C4-2B (cell line): ENCODE results near the gene PCDH15.
A peak's percentile ranks its signal among the peaks of the same experiment; 100 is the strongest.

Experiments used
- ZFX ChIP-seq: fragments of 450-650 bp; IDR thresholded peaks from 2 replicates; pipeline ENCODE4 v1.6.1; 2017
- TF ChIP-seq, protein P1 (sequence below): fragments of 450-650 bp; conservative IDR thresholded peaks from 2 replicates; pipeline ENCODE4 v1.5.1; 2017; ENCODE audit warnings: mild to moderate bottlenecking

DNA sequence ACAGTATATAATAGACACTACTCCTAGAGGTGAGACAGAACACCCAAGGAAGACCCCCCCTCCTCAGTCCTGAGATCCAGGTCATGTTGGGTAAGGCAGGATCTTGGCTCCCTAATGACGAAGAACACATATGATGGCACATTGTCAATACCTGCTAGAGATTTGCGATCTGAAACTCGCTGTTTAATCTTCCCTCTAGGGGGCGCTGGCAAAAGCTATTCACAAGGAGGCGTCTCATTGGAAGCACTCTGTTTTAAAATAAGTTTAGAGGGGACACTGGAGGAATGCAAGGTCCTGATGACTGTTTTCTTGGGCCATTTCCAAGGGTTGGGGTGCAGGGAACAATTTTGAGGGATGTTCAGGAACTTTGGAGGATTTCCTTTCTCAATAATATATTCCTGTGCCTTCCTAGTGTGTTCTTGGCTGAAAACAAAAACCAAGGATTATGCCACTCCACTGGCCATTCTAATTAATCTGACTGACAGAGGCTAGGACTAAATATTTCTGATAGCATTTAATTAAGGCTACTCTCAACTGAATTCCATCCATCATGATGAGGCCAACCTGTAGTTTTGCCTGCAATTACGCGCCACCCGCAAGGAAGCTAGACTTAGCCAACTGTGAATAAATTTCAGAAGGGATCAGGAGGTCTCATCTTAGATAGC, 1014.7 kb downstream of the PCDH15 start:
- TF ChIP-seq, protein P1, sequence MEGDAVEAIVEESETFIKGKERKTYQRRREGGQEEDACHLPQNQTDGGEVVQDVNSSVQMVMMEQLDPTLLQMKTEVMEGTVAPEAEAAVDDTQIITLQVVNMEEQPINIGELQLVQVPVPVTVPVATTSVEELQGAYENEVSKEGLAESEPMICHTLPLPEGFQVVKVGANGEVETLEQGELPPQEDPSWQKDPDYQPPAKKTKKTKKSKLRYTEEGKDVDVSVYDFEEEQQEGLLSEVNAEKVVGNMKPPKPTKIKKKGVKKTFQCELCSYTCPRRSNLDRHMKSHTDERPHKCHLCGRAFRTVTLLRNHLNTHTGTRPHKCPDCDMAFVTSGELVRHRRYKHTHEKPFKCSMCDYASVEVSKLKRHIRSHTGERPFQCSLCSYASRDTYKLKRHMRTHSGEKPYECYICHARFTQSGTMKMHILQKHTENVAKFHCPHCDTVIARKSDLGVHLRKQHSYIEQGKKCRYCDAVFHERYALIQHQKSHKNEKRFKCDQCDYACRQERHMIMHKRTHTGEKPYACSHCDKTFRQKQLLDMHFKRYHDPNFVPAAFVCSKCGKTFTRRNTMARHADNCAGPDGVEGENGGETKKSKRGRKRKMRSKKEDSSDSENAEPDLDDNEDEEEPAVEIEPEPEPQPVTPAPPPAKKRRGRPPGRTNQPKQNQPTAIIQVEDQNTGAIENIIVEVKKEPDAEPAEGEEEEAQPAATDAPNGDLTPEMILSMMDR, result peak; percentile 74
- TF ChIP-seq ZFX, result no peak
